Activated naive CD4-positive, alpha-beta T cell treated with anti-CD3 and anti-CD28 coated beads, Interleukin-2, amount 50 U/mL, for 24 hours (primary cell): ENCODE results near the gene NR2E3.

ENCODE experiments used
- H3K27ac Mint-ChIP-seq: one replicate; pipeline ENCODE4 v1.8.0; 2021; ENCODE audit warnings: mild to moderate bottlenecking, mixed read lengths
- H3K27me3 Mint-ChIP-seq: one replicate; pipeline ENCODE4 v1.8.0; 2021; ENCODE audit warnings: mixed read lengths
- H3K36me3 Mint-ChIP-seq: one replicate; pipeline ENCODE4 v1.8.0; 2021; ENCODE audit warnings: mixed read lengths
- H3K4me1 Mint-ChIP-seq: one replicate; pipeline ENCODE4 v1.8.0; 2021; ENCODE audit warnings: mixed read lengths
- H3K4me3 Mint-ChIP-seq: one replicate; pipeline ENCODE4 v1.8.0; 2021; ENCODE audit warnings: mild to moderate bottlenecking, mixed read lengths
- H3K9me3 Mint-ChIP-seq: one replicate; pipeline ENCODE4 v1.8.0; 2021; ENCODE audit warnings: mixed read lengths

The NR2E3 gene

GRCh38 chr15:71810256-71811035 lies at the start of gene NR2E3:
TSS of gene NR2E3 (plus strand) at chr15:71810554. CDS start at chr15:71810744, 190 bp downstream.
- Mint-ChIP-seq H3K27me3 (no peaks in the 10 kb centered on the region), H3K4me3 (no peak within 1 kb of the TSS), H3K4me1 (no peaks in the 10 kb centered on the region), H3K36me3 (no peaks in the 10 kb centered on the region), H3K27ac (no peak within 1 kb of the TSS), H3K9me3 (no peaks in the 10 kb centered on the region)

- Mint-ChIP-seq H3K9me3 (peaks cover 21% of the 10 kb centered on the region), H3K4me3 (no peak overlapping the region), H3K4me1 (no peaks in the 10 kb centered on the region), H3K27me3 (peaks cover 3% of the 10 kb centered on the region), H3K36me3 (peaks cover 2% of the 10 kb centered on the region), H3K27ac (no peak overlapping the region)
These were observed 49.5 kb upstream of the NR2E3 start for GRCh38 chr15:71760852-71761251.

GRCh38 chr15:71761649-71762048 lies 48.7 kb upstream of the NR2E3 start:
- Mint-ChIP-seq H3K27ac (no peak overlapping the region), H3K4me3 (no peak overlapping the region), H3K9me3 (peaks cover 21% of the 10 kb centered on the region), H3K27me3 (peaks cover 5% of the 10 kb centered on the region), H3K4me1 (no peaks in the 10 kb centered on the region), H3K36me3 (peaks cover 2% of the 10 kb centered on the region)

GRCh38 chr15:71768184-71768583 lies 42.2 kb upstream of the NR2E3 start:
- Mint-ChIP-seq H3K27ac (no peak overlapping the region), H3K4me1 (no peaks in the 10 kb centered on the region), H3K9me3 (no peaks in the 10 kb centered on the region), H3K27me3 (peaks cover 4% of the 10 kb centered on the region), H3K36me3 (no peaks in the 10 kb centered on the region), H3K4me3 (no peak overlapping the region)

GRCh38 chr15:71773206-71773859 lies 37.0 kb upstream of the NR2E3 start:
- H3K4me1 Mint-ChIP-seq, result no peaks in the 10 kb centered on the region
- no peak overlapping the region for H3K4me3 Mint-ChIP-seq
- no peaks in the 10 kb centered on the region for H3K27me3 Mint-ChIP-seq
- no peak overlapping the region for H3K27ac Mint-ChIP-seq
- no peaks in the 10 kb centered on the region for H3K36me3 Mint-ChIP-seq
- H3K9me3 Mint-ChIP-seq, result no peaks in the 10 kb centered on the region

GRCh38 chr15:71775856-71776255 lies 34.5 kb upstream of the NR2E3 start:
- Mint-ChIP-seq H3K36me3 (no peaks in the 10 kb centered on the region), H3K27ac (no peak overlapping the region), H3K4me3 (no peak overlapping the region), H3K9me3 (no peaks in the 10 kb centered on the region), H3K27me3 (no peaks in the 10 kb centered on the region), H3K4me1 (no peaks in the 10 kb centered on the region)

GRCh38 chr15:71776304-71776703 lies 34.0 kb upstream of the NR2E3 start:
- Mint-ChIP-seq H3K36me3 (no peaks in the 10 kb centered on the region), H3K4me3 (no peak overlapping the region), H3K9me3 (no peaks in the 10 kb centered on the region), H3K27me3 (no peaks in the 10 kb centered on the region), H3K4me1 (no peaks in the 10 kb centered on the region), H3K27ac (no peak overlapping the region)

GRCh38 chr15:71777216-71777943 lies 33.0 kb upstream of the NR2E3 start:
- Mint-ChIP-seq H3K27ac (no peak overlapping the region), H3K4me1 (no peaks in the 10 kb centered on the region), H3K4me3 (no peak overlapping the region), H3K27me3 (no peaks in the 10 kb centered on the region), H3K36me3 (no peaks in the 10 kb centered on the region), H3K9me3 (no peaks in the 10 kb centered on the region)

GRCh38 chr15:71779073-71779797 lies 31.1 kb upstream of the NR2E3 start:
- Mint-ChIP-seq H3K9me3 (no peaks in the 10 kb centered on the region), H3K27me3 (peaks cover 3% of the 10 kb centered on the region), H3K27ac (no peak overlapping the region), H3K4me3 (no peak overlapping the region), H3K4me1 (no peaks in the 10 kb centered on the region), H3K36me3 (no peaks in the 10 kb centered on the region)

GRCh38 chr15:71780115-71780976 lies 30.0 kb upstream of the NR2E3 start:
- Mint-ChIP-seq H3K36me3 (no peaks in the 10 kb centered on the region), H3K4me3 (no peak overlapping the region), H3K27ac (no peak overlapping the region)

GRCh38 chr15:71781179-71781964 lies 29.0 kb upstream of the NR2E3 start:
- Mint-ChIP-seq H3K4me1 (no peaks in the 10 kb centered on the region), H3K27me3 (peaks cover 6% of the 10 kb centered on the region), H3K27ac (no peak overlapping the region), H3K9me3 (no peaks in the 10 kb centered on the region), H3K4me3 (no peak overlapping the region), H3K36me3 (no peaks in the 10 kb centered on the region)

More at GRCh38 chr15:71780115-71780976, 30.0 kb upstream of the NR2E3 start:
- H3K9me3 Mint-ChIP-seq, result no peaks in the 10 kb centered on the region
- H3K4me1 Mint-ChIP-seq, result no peaks in the 10 kb centered on the region
- peaks cover 3% of the 10 kb centered on the region for H3K27me3 Mint-ChIP-seq

- Mint-ChIP-seq H3K27ac (no peak overlapping the region), H3K27me3 (peaks cover 6% of the 10 kb centered on the region), H3K36me3 (no peaks in the 10 kb centered on the region), H3K4me3 (no peak overlapping the region), H3K4me1 (no peaks in the 10 kb centered on the region), H3K9me3 (no peaks in the 10 kb centered on the region)
These were observed 28.4 kb upstream of the NR2E3 start for GRCh38 chr15:71781965-71782265.

GRCh38 chr15:71782422-71783165 lies 27.8 kb upstream of the NR2E3 start:
- peaks cover 6% of the 10 kb centered on the region for H3K27me3 Mint-ChIP-seq
- H3K4me1 Mint-ChIP-seq, result no peaks in the 10 kb centered on the region
- no peak overlapping the region for H3K4me3 Mint-ChIP-seq
- no peak overlapping the region for H3K27ac Mint-ChIP-seq
- no peaks in the 10 kb centered on the region for H3K9me3 Mint-ChIP-seq
- H3K36me3 Mint-ChIP-seq, result no peaks in the 10 kb centered on the region

- Mint-ChIP-seq H3K4me1 (no peaks in the 10 kb centered on the region), H3K27me3 (peaks cover 6% of the 10 kb centered on the region), H3K27ac (no peak overlapping the region), H3K9me3 (no peaks in the 10 kb centered on the region), H3K36me3 (no peaks in the 10 kb centered on the region), H3K4me3 (no peak overlapping the region)
These were observed 25.6 kb upstream of the NR2E3 start for GRCh38 chr15:71784719-71785118.
